NCI-H1092 (cell line): Measurements from ENCODE around the gene SET.
A peak's percentile ranks its signal among the peaks of the same experiment; 100 is the strongest.
"Not testable (repeated sequence)": the region's sequence is repeated elsewhere in the genome, so short reads cannot be mapped to it uniquely, and the experiment has no call there.

Experiments
- DNase-seq: peaks from one replicate; lab custom pipeline; 2025; lab: John Stamatoyannopoulos, UW

Gene SET, protein sequence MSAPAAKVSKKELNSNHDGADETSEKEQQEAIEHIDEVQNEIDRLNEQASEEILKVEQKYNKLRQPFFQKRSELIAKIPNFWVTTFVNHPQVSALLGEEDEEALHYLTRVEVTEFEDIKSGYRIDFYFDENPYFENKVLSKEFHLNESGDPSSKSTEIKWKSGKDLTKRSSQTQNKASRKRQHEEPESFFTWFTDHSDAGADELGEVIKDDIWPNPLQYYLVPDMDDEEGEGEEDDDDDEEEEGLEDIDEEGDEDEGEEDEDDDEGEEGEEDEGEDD

GRCh38 chr9:128688501-128689292 is at the start of gene SET:
Gene SET, plus strand, starts transcription at chr9:128689222. Its CDS starts 361 bp downstream, at chr9:128689583.
- peak; percentile 90 for DNase-seq

DNA sequence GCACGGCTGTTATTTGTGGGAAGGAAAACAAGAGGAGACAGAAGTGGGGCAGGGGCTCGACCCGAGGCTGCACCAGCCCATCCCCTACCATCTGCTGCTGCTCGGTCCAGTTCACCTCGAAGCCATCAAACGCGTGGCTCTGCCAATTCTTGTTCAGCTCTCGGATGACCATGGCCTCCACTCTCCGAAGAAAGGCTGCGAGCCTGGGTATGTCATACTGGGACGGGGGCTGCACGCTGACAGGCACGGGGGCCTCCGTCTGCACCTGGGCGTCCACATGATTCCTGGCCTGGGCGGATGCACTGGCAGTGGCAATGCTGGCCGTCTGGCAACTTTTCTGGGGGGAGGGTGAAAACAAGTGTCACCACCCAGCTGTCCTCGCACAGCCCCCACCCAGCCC is 48.4 kb upstream of the SET start:
- DNase-seq, result no peak

- DNase-seq, result no peak
These were observed 46.3 kb upstream of the SET start for GRCh38 chr9:128642675-128643245.

- no peak for DNase-seq
These were observed 45.3 kb upstream of the SET start for GRCh38 chr9:128643519-128644300.

- not testable (repeated sequence) for DNase-seq
These were observed 40.8 kb upstream of the SET start for GRCh38 chr9:128648206-128648605.

- DNase-seq, result no peak
These were observed 37.2 kb upstream of the SET start for GRCh38 chr9:128651798-128652197.

- no peak for DNase-seq
These were observed 35.1 kb upstream of the SET start for GRCh38 chr9:128653908-128654307.

DNA sequence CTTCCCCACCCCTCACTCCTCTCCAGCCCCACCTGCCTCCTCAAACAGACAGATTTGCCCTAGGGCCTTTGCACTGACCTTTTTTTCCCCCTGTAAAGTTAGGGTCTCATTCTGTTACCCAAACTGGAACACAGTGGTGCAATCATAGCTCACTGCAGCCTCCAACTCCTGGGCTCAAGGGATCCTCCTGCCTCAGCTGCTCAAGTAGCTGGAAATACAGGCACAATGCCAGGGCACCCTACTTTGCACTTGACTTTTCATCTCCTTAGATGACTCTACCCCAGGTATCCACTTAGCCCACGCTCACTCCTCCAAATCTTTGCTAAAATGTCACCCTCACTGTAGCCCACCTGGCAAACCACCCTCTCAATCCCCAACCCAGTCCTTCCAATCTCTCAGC is 34.5 kb upstream of the SET start:
- DNase-seq, result no peak

DNA sequence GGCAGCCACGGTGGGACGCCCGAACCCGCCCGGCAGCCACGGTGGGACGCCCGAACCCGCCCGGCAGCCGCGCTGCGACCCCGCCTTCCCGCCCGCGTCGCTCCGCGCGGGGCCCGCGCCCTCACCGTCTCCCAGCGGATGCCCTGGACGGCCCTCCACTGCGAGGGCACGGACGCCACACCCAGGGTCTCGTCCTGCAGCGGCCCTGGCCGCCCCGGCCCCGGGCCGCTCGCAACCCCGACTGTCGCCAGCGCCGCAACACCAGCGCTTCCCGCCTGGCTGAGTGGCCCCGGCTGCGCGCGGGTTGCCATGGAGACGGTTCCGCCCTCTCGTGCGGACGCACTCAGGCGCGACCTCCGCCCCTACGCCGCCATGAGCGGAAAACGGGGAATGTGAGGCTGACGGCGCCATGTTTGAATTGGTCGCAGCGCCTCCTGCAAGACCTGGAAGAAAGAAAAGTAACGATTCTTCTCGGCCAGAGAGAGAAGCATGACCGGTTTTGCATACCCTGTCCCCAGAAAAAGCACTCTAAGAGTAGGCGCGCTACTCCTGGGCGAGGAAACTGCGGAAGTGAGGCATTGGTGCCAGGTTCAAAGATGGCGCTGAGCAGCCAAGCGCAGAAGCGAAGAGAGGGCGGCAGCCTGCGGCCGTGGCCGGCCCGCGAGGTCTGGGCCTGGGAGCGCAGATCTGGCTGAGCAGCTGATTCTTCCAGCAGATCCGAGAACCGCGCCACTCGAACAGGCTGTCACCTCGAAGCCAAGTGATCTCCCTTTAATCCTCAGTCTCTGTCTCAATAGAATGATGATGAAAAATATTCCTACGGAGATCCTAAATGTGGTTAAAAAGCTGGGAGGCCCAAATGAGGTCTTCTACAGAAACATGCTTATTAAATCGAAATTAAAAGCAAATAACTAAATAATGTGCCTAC is 32.3 kb upstream of the SET start, which contains the start of gene DYNC2I2:
TSS of gene DYNC2I2 (minus strand) at position 432 of the 928 bp plus-strand sequence. CDS start at position 311, 121 bp downstream.
- peak; percentile 90 for DNase-seq

DNA sequence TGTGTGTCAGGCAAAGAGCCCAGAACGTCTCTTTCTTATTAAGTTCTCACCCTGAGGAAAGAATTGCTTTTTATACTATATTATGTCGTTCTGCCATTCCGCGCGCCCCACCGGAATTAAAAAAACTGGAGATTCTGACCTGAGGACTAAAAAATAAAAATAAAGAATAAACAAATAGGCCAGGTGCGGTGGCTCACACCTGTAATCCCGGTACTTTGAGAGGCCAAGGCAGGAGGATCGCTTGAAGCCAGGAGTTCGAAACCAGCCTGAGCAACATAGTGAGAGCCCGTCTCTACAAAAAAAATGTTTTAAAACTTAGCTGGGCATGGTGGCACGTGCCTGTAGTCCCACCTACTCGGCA is 31.7 kb upstream of the SET start:
- no peak for DNase-seq

DNA sequence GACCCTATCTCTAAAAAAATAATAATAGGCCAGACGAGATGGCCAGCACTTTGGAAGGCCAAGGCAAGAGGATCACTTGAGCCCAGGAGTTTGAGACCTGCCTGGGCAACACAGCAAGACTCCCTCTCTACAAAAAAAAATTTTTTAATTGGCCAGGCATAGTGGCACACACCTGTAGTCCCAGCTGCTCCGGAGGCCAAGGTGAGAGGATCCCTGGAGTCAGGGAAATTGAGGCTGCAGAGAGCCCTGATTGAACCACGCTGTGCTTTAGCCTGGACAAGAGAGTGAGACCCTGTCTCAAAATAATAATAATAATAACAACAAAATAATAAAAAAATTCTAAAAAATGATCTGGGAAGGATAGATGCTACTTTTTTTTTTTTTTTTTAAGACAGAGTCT is 31.2 kb upstream of the SET start:
- DNase-seq, result no peak

DNA sequence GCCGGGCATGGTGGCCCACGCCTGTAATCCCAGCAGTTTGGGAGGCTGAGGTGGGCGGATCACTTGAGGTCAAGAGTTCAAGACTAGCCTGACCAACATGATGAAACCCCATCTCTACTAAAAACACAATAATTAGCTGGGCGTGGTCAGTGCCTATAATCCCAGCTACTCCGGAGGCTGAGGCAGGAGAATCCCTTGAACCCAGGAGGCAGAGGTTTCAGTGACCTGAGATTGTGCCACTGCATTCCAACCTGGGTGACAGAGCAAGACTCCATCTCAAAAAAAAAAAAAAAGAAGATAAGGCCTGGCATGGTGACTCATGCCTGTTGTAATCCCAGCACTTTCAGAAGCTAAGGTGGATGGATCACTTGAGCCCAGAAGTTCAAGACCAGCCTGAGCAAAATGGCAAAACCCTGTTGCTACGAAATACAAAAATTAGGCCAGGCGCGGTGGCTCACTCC is 22.5 kb upstream of the SET start:
- DNase-seq, result not testable (repeated sequence)

GRCh38 chr9:128669786-128670185 is 19.2 kb upstream of the SET start:
- no peak for DNase-seq

GRCh38 chr9:128675382-128675781 is 13.6 kb upstream of the SET start:
- DNase-seq, result no peak

- no peak for DNase-seq
These were observed 11.2 kb upstream of the SET start for GRCh38 chr9:128677794-128678193.

DNA sequence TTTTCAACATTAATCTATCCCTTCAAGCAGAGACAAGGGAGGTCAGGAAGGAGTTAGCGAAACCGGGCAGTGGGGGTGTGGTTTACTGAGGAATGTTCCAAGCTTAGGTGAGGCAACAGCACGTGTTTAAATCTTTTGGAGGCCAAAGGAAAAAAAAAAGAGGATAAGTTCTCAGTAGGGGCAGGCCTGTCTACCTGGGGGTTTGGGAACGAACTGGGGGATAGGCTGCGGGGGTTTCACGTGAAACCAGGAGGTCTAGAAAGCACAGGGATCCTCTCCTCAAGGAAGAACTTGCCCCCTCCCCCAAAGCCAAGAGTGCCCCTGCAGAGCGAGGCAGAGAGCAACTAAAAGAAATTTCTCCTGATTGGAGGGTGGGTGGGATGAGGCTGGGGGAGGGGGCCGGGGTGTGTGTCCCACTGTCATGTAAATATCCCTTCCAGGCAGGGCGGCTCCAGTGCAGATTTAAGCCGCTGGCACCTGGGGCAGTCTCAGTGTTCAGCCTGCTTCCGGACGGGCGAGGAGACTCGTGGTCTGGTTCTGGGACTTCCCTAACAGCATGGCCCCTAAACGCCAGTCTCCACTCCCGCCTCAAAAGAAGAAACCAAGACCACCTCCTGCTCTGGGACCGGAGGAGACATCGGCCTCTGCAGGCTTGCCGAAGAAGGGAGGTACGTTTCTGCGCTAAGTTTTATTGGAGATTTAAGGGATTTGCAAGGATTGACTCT is 5.5 kb upstream of the SET start:
- DNase-seq, result no peak

DNA sequence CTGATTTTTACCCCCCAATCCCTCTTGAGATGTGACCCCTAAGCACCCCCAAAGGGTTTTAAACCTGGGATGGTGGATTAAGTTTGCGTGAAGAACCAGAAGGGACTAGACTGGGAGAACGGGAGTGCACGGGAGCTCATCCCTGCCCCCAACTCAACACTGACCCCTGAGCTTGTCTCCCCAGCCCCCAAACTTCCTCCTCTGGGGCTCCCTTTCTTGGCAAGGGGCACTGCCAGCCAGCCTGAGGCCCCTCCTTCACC is 5.0 kb upstream of the SET start:
- no peak for DNase-seq

GRCh38 chr9:128684325-128685199 is 4.5 kb upstream of the SET start:
- no peak for DNase-seq

DNA sequence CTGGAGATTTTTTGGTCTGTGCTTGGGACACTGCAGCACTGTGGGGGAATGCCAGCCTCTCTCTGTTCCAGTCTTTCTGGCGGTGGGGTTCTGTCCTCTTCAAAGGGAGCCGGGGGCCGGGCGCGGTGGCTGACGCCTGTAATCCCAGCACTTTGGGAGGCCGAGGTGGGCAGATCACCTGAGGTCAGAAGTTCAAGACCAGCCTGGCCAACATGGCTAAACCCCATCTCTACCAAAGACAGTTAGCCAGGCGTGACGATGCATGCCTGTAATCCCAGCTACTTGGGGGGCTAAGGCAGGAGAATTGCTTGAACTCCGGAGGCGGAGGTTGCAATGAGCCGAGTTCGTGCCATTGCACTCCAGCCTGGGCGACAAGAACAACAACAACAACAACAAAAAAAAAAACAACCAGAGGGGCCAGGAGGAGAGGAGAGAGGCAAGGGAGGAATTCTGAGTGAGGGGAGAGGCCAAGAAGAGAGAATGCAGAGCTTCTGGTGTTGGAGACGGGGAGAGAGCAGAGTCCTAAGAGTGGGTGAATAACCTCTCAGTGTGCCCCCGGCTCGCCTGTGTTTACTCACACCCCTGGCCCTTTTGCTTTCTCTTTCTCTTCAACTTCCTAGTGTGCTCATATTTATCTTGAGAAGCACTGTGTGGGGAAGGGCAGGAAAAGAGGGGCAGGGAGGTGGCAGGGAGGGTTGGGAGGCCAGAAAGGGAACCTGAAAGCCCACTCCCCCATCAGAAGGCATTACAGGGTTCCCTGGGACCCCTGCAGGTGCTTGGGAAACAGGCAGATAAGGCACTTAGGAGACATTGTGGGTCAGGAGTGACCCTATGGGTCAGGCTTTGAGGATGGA is 3.2 kb upstream of the SET start:
- DNase-seq, result no peak
